Thyroid gland (tissue), 4 donors: ENCODE results near the gene ASL.

Source experiments
- POLR2A ChIP-seq, 2 donors: fragments of 450-650 bp; IDR thresholded peaks; one replicate each; pipeline ENCODE4 v1.6.1; 2017; ENCODE audit warnings: antibody characterized with exemption in 2 of 2, mild to moderate bottlenecking in 2 of 2, moderate library complexity in 1 of 2
- TF ChIP-seq, protein P1 (sequence below), 6 experiments: fragments of 200-600 bp in 3 of 6; fragments of 450-650 bp in 3 of 6; sonication (generic) in 3 of 6; IDR thresholded peaks; one replicate each; pipeline ENCODE4 v1.5.1; 2016 to 2019; ENCODE audit warnings: antibody characterized with exemption in 6 of 6, mild to moderate bottlenecking in 2 of 6, inconsistent platforms in 1 of 6, moderate library complexity in 1 of 6

GRCh38 chr7:66138994-66139752 lies 63.6 kb downstream of the ASL start:
- TF ChIP-seq, protein P1, sequence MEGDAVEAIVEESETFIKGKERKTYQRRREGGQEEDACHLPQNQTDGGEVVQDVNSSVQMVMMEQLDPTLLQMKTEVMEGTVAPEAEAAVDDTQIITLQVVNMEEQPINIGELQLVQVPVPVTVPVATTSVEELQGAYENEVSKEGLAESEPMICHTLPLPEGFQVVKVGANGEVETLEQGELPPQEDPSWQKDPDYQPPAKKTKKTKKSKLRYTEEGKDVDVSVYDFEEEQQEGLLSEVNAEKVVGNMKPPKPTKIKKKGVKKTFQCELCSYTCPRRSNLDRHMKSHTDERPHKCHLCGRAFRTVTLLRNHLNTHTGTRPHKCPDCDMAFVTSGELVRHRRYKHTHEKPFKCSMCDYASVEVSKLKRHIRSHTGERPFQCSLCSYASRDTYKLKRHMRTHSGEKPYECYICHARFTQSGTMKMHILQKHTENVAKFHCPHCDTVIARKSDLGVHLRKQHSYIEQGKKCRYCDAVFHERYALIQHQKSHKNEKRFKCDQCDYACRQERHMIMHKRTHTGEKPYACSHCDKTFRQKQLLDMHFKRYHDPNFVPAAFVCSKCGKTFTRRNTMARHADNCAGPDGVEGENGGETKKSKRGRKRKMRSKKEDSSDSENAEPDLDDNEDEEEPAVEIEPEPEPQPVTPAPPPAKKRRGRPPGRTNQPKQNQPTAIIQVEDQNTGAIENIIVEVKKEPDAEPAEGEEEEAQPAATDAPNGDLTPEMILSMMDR (IDR thresholded peaks at IDR 0.05): no peak
- no peak for TF ChIP-seq POLR2A (IDR thresholded peaks at IDR 0.05)
